ENCODE measurements around the gene ANKRD31. TPM values are rescaled to one million over a fixed set of nuclear protein-coding genes. Genes with fewer than 3 reads are reported as not detected.
A peak's percentile ranks its signal among the peaks of the same experiment; 100 is the strongest.
"Not testable (repeated sequence)": the region's sequence is repeated elsewhere in the genome, so short reads cannot be mapped to it uniquely, and the experiment has no call there.

Gene ANKRD31
- total RNA-seq, 2 donors from 2014 or later, result 0.34 to 0.47 TPM

- DNase-seq (ENCODE audit: low spot score in 2 of 2), result no peak
- H3K36me3 Mint-ChIP-seq, result no peaks in the 10 kb centered on the region
These were observed 6.8 kb upstream of the ANKRD31 start for GRCh38 chr5:75243510-75243909.

DNA sequence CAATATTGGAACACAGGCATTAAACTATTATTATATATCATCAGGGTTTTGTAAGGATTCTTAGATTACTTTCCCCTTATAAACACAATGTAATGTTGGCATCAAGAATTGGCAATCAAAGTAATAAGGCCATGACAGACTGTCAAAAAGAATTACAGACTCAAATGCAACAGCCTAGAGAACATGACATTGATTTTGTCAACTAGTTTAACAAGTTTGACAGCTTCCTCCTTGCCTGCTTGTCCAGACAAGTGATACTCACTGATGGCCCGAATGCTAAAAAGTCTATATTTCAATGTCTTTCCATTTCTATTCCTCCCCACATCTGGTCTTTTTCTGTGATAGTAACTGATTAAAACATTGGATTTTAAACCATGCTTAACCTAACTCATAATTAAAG is 6.4 kb upstream of the ANKRD31 start:
- Mint-ChIP-seq H3K36me3 (no peaks in the 10 kb centered on the region), H3K27ac (no peak overlapping the region), H3K9me3 (no peaks in the 10 kb centered on the region)
- DNase-seq (ENCODE audit: low spot score in 2 of 2) (no peak), ATAC-seq (no peak)

More at GRCh38 chr5:75243510-75243909, 6.8 kb upstream of the ANKRD31 start:
- no peak overlapping the region for H3K27ac Mint-ChIP-seq
- no peaks in the 10 kb centered on the region for H3K9me3 Mint-ChIP-seq
- ATAC-seq, result no peak

GRCh38 chr5:75242067-75242466 is 5.4 kb upstream of the ANKRD31 start:
- Mint-ChIP-seq H3K27ac (no peak overlapping the region), H3K36me3 (no peaks in the 10 kb centered on the region), H3K9me3 (no peaks in the 10 kb centered on the region)
- no peak for ATAC-seq
- no peak for DNase-seq (ENCODE audit: low spot score in 2 of 2)

GRCh38 chr5:75239681-75240080 is 3.0 kb upstream of the ANKRD31 start:
- H3K9me3 Mint-ChIP-seq, result no peaks in the 10 kb centered on the region
- H3K36me3 Mint-ChIP-seq, result no peaks in the 10 kb centered on the region
- DNase-seq (ENCODE audit: low spot score in 2 of 2), result no peak
- no peak overlapping the region for H3K27ac Mint-ChIP-seq
- no peak for ATAC-seq

GRCh38 chr5:75235711-75236110 is 967 bp downstream of the ANKRD31 start:
- ATAC-seq, result no peak
- peak overlapping the region in 1 of 2 donors; percentile 95 for H3K27ac Mint-ChIP-seq
- no peaks in the 10 kb centered on the region for H3K36me3 Mint-ChIP-seq
- no peak for DNase-seq (ENCODE audit: low spot score in 2 of 2)
- H3K9me3 Mint-ChIP-seq, result no peaks in the 10 kb centered on the region

DNA sequence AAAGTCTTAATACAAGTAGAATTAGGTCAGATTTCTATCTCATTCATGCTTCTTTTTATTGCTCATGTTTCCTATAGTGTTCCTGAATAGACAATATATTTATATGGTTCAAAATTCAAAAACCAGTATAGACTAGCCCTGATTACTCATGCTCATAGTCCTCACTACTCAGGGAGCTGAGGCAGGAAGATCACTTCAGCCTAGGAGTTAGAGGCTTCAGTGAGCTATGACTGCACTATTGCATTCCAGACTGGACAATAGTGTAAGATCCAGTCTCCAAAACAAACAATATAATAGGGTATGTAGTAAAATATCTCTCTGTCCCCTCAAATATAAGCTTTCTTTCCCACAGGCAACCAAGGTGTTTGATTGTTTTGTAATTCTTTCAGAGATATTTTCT is 2.4 kb downstream of the ANKRD31 start:
- no peak overlapping the region for H3K27ac Mint-ChIP-seq
- no peak for ATAC-seq
- no peak for DNase-seq (ENCODE audit: low spot score in 2 of 2)
- H3K36me3 Mint-ChIP-seq, result no peaks in the 10 kb centered on the region
- no peaks in the 10 kb centered on the region for H3K9me3 Mint-ChIP-seq

- Mint-ChIP-seq H3K9me3 (no peaks in the 10 kb centered on the region), H3K27ac (no peak overlapping the region)
- no peak for ATAC-seq
These were observed 9.8 kb downstream of the ANKRD31 start for GRCh38 chr5:75226916-75227315.

GRCh38 chr5:75225506-75225905 is 11.2 kb downstream of the ANKRD31 start:
- ATAC-seq, result no peak
- no peaks in the 10 kb centered on the region for H3K9me3 Mint-ChIP-seq
- H3K36me3 Mint-ChIP-seq, result peaks cover 4 to 6% of the 10 kb centered on the region in 2 donors
- DNase-seq (ENCODE audit: low spot score in 2 of 2), result no peak
- no peak overlapping the region for H3K27ac Mint-ChIP-seq

More at GRCh38 chr5:75226916-75227315, 9.8 kb downstream of the ANKRD31 start:
- no peak for DNase-seq (ENCODE audit: low spot score in 2 of 2)
- no peaks in the 10 kb centered on the region for H3K36me3 Mint-ChIP-seq

GRCh38 chr5:75220787-75221186 is 15.9 kb downstream of the ANKRD31 start:
- DNase-seq (ENCODE audit: low spot score in 2 of 2); ATAC-seq; H3K27ac Mint-ChIP-seq: not testable (repeated sequence)
- H3K36me3 Mint-ChIP-seq, result peaks cover 29 to 35% of the 10 kb centered on the region in 2 donors
- H3K9me3 Mint-ChIP-seq, result peaks cover 14 to 16% of the 10 kb centered on the region in 2 donors

GRCh38 chr5:75214928-75215327 is 21.8 kb downstream of the ANKRD31 start:
- ATAC-seq, result no peak
- no peak overlapping the region for H3K27ac Mint-ChIP-seq
- H3K36me3 Mint-ChIP-seq, result peaks cover 25 to 29% of the 10 kb centered on the region in 2 donors
- H3K9me3 Mint-ChIP-seq, result peaks cover 14 to 16% of the 10 kb centered on the region in 2 donors
- no peak for DNase-seq (ENCODE audit: low spot score in 2 of 2)

DNA sequence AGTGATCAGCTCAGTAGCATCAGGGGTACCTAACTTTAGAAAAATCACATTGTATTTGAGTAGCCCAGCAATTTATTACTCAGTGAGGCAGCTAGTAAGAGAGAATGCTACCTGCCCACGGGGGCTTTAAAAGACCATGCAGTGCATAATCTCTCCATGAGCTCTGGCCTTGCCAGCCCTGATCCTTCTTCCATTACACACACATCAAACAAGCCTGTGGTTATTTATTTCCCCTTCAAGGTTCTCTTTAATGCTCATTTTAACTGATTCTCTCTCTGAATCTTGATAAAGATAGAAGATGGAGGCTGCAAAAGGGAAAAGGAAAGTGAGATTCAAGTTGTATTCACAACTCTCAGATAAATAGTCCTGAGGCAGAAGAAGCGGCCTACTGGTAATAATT is 22.3 kb downstream of the ANKRD31 start:
- ATAC-seq (no peak), DNase-seq (ENCODE audit: low spot score in 2 of 2) (no peak)
- Mint-ChIP-seq H3K27ac (no peak overlapping the region), H3K9me3 (peaks cover 14 to 16% of the 10 kb centered on the region in 2 donors), H3K36me3 (peaks cover 25 to 29% of the 10 kb centered on the region in 2 donors)

DNA sequence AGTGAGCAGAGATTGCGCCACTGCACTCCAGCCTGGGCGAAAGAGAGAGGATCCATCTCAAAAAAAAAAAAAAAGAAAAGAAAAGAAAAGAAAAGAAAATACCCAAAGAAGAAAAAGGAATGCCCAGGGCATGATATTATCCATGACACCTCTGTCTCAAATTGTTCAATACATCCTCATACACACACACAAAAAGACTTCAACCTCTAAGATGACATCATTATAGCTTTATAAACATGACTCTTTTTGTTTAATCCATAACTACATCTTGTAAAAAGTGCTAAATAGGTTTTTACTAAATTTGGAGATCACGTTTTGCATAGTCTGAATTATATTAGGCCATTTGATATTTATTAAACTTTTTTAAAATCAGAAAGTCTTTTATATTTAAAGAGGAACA is 33.1 kb downstream of the ANKRD31 start:
- Mint-ChIP-seq H3K27ac (no peak overlapping the region), H3K9me3 (no peaks in the 10 kb centered on the region), H3K36me3 (no peaks in the 10 kb centered on the region)
- DNase-seq (ENCODE audit: low spot score in 2 of 2) (no peak), ATAC-seq (no peak)

GRCh38 chr5:75202935-75203334 is 33.7 kb downstream of the ANKRD31 start:
- H3K27ac Mint-ChIP-seq, result no peak overlapping the region
- DNase-seq (ENCODE audit: low spot score in 2 of 2) (no peak), ATAC-seq (no peak)
- H3K36me3 Mint-ChIP-seq, result no peaks in the 10 kb centered on the region
- no peaks in the 10 kb centered on the region for H3K9me3 Mint-ChIP-seq

DNA sequence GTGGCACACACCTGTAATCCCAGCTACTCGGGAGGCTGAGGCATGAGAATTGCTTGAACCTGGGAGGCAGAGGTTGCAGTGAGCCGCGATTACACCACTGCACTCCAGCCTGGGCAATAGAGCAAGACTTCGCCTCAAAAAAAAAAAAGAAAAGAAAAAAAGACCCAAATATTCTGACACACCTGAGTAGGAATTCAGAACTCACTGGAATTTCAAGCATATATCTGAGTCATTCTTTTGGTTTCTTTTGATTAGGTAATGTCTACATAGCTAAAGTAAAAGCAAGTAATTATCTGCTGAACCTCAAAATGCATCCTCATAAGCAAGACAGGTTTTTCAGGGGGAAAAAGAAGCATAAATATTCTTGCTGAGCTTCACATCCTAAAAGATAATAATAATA is 35.9 kb downstream of the ANKRD31 start:
- DNase-seq (ENCODE audit: low spot score in 2 of 2), result no peak
- H3K9me3 Mint-ChIP-seq, result no peaks in the 10 kb centered on the region
- no peak for ATAC-seq
- no peaks in the 10 kb centered on the region for H3K36me3 Mint-ChIP-seq
- H3K27ac Mint-ChIP-seq, result no peak overlapping the region

DNA sequence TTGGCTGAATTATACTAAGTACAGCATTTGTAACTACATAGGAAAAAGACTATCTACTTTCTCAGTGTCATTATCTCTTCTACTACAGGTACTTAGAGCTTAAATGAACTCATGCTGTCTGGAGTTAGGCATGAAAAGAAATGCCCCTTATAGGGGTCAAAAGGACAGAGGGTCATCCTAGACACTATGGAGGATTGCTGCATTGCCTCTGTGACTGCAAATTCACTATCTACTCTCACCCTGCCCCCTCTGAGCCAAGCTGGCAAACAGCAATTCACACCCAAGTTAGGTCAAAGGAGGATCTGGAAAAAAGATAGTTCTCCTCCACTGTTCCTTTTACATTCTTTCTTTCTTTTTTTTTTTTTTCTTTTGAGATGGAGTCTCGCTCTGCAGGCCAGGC is 36.7 kb downstream of the ANKRD31 start:
- no peak overlapping the region for H3K27ac Mint-ChIP-seq
- ATAC-seq (no peak), DNase-seq (ENCODE audit: low spot score in 2 of 2) (no peak)
- no peaks in the 10 kb centered on the region for H3K9me3 Mint-ChIP-seq
- no peaks in the 10 kb centered on the region for H3K36me3 Mint-ChIP-seq

DNA sequence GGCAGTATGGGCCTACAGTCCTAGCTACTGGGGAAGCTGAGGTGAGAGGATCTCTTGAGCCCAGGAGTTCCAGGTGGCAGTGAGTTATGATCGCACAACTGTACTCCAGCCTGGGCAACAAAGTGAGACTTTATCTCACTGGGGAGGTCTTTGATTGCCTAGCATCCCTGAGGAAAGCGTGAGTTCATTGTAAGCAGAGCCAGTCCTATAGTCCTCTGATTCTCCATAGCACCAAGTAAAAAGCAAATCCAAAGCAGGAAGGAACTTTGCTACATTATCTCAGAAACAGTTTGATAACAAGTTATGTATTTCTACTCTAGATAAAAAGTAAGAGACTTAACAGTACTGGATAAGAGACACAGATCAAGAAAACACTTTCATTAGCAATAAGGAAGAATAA is 37.6 kb downstream of the ANKRD31 start:
- Mint-ChIP-seq H3K36me3 (no peaks in the 10 kb centered on the region), H3K9me3 (no peaks in the 10 kb centered on the region), H3K27ac (no peak overlapping the region)
- ATAC-seq, result no peak
- no peak for DNase-seq (ENCODE audit: low spot score in 2 of 2)

DNA sequence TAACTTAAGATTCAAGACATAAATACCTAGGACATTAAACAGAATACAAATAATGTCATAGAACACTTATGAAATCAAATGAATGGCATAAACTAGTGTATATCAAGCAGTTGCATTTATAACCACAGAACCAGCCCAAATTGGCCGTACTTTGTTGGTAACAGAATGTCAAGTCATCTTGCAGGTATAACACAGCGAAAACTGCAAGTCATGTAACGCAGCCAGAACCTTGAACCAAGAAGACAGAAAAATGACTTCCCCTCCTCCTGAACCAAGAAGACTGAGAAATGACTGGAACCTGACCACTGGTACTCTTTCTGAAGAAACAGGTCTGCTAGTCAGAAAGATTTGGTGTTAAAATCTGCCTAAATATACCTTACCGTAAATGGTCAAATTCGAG is 38.9 kb downstream of the ANKRD31 start:
- no peaks in the 10 kb centered on the region for H3K9me3 Mint-ChIP-seq
- H3K27ac Mint-ChIP-seq, result no peak overlapping the region
- H3K36me3 Mint-ChIP-seq, result no peaks in the 10 kb centered on the region
- DNase-seq (ENCODE audit: low spot score in 2 of 2), result no peak
- no peak for ATAC-seq

DNA sequence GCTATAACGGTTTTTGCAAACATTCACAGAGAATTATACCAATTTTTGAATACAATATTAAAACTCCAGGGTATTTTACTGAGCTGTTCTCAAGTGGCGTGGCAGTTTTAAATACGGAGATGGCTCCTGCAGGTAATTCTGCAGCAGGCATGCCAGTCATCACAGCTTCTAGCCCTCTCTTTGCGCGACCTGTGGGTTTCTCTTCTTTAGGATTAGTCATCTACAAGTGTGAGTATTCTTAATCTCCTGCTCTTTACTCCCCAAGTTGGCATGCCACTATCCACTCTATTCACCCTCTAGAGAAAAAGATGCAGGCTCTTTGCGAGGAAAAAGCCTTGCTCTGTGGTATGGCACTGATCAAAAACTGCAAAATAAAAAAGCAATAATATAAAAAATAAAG is 43.9 kb downstream of the ANKRD31 start:
- ATAC-seq (peak; percentile 51 to 86), DNase-seq (ENCODE audit: low spot score in 2 of 2) (peak in 1 of 2 donors; percentile 18)
- Mint-ChIP-seq H3K36me3 (no peaks in the 10 kb centered on the region), H3K9me3 (no peaks in the 10 kb centered on the region), H3K27ac (no peak overlapping the region)

DNA sequence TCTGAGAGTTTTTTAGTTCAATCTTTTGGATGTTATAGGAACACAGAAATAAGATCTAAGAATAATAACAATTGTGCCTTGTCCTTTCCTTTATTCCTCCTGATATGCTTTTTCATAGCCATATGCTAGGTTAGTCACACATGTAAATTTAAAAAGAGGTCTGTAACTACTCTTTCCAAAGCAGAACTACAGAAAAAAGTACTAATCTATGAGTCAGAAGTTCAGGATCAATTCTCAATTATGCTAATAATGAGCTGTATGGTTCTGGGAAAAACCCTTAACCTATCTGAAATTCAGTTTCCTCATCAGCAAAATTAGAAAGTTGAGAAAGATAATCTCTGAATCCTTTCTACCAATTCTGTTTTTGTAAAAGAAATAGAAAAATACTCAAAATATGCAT is 44.4 kb downstream of the ANKRD31 start:
- DNase-seq (ENCODE audit: low spot score in 2 of 2) (no peak), ATAC-seq (peak; percentile 54 to 64)
- Mint-ChIP-seq H3K9me3 (no peaks in the 10 kb centered on the region), H3K27ac (no peak overlapping the region), H3K36me3 (no peaks in the 10 kb centered on the region)

Data from activated naive CD4-positive, alpha-beta T cell treated with anti-CD3 and anti-CD28 coated beads, Interleukin-2, amount 50 U/mL, for 72 hours (primary cell).